Adrenal gland (tissue), 5 donors: ENCODE data around the gene OR8H1.

Source experiments
- POLR2A ChIP-seq, 2 donors: fragments of 450-650 bp; IDR thresholded peaks; one replicate each; pipeline ENCODE4 v1.6.1; 2017; ENCODE audit warnings: antibody characterized with exemption in 2 of 2, mild to moderate bottlenecking in 2 of 2, moderate library complexity in 1 of 2
- TF ChIP-seq, protein P1 (sequence below), 6 experiments: fragments of 450-650 bp in 4 of 6; fragments of 200-600 bp in 2 of 6; sonication (generic) in 1 of 6; IDR thresholded peaks; 1 replicate in 5 of 6; 2 replicates in 1 of 6; pipeline versions ENCODE4 v1.5.1 to v1.8.0; 2016 to 2021; ENCODE audit warnings: antibody characterized with exemption in 6 of 6, mild to moderate bottlenecking in 2 of 6, moderate library complexity in 1 of 6
- donor health status: DM: no; HTN: no; CAD: no.

DNA sequence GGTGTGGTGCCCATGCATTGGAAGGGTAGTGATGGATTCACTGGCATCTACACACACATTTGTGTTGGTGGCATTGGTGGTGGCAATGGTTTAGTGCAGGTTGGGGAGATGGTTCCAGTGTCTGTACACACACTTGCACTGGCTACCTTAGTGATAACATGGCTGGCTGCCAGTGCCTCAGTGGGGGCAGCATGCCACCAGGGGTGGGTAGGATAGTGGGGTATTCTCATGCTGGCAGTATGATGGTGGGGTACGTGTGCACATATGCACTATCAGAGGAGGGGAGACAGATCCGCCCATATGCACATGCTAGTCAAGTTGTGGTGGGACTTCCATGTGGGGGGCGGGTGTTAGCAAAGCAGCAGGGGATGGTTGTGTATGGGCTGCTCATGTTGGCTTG is 15.8 kb upstream of the OR8H1 start:
- TF ChIP-seq, protein P1, sequence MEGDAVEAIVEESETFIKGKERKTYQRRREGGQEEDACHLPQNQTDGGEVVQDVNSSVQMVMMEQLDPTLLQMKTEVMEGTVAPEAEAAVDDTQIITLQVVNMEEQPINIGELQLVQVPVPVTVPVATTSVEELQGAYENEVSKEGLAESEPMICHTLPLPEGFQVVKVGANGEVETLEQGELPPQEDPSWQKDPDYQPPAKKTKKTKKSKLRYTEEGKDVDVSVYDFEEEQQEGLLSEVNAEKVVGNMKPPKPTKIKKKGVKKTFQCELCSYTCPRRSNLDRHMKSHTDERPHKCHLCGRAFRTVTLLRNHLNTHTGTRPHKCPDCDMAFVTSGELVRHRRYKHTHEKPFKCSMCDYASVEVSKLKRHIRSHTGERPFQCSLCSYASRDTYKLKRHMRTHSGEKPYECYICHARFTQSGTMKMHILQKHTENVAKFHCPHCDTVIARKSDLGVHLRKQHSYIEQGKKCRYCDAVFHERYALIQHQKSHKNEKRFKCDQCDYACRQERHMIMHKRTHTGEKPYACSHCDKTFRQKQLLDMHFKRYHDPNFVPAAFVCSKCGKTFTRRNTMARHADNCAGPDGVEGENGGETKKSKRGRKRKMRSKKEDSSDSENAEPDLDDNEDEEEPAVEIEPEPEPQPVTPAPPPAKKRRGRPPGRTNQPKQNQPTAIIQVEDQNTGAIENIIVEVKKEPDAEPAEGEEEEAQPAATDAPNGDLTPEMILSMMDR (IDR thresholded peaks at IDR 0.05), result no peak
- TF ChIP-seq POLR2A (IDR thresholded peaks at IDR 0.05), result no peak
